HG02970 (cell line): ENCODE measurements around the gene REPS1.
A peak's percentile ranks its signal among the peaks of the same experiment; 100 is the strongest.
"Not testable (repeated sequence)": the region's sequence is repeated elsewhere in the genome, so short reads cannot be mapped to it uniquely, and the experiment has no call there.

Experiments used
- ATAC-seq: cut with Tn5 transposase; IDR thresholded peaks from one replicate; pipeline ENCODE4 v1.9.1; 2021; ENCODE audit warnings: mild to moderate bottlenecking, moderate library complexity, moderate number of reproducible peaks; ENCODE audit not compliant: unreplicated experiment, low FRiP score

Gene REPS1

DNA sequence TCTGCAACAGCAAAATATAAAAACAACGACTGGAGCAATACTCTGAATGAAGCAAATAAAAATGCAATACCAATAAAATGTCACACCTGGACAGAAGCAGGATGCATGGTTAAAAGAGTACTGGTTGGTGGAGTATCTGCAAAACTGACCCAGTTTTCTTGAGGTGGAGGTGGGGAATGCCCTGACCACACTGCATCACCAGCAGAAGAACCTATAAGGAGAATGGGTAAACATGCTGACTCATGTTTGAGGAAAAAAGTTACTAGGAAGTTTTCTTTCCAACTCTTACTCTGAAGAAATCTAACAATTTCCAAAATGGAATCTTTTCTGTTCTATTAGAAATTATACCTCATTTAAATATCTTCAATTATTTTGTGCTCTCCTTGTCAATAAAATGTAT lies 43.6 kb downstream of the REPS1 start:
- ATAC-seq: no peak

DNA sequence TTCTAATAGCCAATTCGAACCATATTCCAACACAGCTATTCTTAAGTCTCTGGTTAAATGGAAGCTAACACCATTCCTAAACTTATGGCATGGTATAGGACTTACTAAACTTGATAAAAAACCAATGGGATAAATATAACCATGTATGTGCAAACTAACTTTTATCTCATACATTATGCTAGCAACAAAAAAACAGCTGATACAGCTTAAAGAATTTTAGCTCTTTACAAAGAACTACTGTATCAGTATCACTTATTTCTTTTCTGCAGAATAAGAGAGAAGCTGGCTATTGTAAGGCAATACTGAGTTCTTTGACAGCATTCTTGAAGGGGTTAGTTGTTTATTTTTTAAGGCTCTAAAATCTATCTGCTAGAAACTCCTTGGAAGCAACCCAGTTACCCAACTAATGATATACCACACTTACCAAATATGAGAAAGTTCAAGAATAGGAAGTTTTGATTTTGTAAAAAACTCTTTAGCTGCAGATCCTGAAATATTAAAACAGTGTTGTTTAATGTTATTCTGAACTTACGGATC lies 44.9 kb downstream of the REPS1 start:
- ATAC-seq: no peak

DNA sequence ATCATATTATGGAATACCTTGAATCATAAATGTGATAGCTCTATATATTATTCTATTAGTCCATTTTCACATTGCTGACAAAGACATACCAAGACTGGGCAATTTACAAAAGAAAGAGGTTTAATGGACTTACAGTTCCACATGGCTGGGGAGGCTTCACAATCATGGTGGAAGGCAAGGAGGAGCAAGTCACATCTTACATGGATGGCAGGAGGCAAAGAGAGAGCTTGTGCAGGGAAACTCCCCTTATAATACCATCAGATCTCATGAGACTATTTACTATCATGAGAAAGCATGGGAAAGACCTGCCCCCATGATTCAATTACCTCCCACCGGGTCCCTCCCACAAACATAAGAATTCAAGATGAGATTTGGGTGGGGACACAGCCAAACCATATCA lies 51.2 kb downstream of the REPS1 start:
- ATAC-seq: not testable (repeated sequence)

DNA sequence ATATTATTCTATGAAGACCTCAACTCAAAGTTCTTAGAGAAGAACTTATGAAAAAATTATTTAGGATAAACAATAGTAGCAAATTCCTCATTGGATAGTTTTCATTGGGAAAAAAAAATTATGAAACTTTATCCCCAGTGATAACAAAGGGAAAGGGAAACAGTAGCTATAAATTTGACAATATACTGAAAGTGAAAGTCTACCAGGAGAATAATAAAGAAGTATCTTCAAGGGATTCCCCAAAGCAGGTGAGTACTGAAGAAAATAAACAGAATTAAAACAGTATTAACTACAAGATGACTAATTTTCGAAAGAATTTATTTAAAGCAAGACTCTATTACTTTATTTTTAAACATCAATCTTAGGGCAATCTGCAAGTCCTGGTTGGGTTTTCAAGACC lies 56.4 kb downstream of the REPS1 start:
- ATAC-seq: no peak

DNA sequence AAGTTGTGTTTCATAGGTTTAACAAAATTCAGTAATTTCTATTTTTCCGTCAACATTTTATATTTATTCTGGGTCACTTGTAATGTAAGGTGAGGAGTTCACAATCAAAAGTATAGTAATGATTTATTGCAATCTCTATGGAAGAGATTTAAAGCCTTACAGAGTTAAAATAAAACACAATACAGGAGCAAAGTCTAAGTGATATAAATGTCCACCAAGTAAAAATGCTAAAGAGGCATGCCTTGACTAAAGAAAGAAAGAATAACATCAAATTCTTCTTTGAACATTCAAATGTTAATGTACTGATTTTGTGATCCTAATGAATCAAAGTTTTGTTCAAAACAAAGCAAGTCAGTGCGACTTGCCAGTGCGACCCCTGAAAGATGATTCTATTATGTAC lies 61.5 kb downstream of the REPS1 start:
- no peak for ATAC-seq

DNA sequence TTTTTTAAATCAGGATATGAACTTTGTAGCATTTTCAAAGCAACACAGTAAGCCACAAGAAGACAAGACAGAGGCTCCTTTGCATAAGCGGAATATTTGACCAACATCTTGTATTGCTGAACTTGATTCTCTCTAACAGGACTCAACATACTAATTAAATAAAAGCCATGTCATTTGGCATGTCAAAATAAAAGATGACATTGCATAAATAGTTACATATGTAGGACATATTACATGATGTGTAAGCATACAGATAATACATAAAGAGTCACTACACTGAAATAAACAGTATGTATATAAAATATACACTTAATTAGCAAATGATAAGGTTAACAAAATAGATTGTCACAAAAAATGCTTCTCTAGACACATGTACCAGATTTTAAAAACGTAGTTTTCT lies 62.2 kb downstream of the REPS1 start:
- ATAC-seq: no peak

DNA sequence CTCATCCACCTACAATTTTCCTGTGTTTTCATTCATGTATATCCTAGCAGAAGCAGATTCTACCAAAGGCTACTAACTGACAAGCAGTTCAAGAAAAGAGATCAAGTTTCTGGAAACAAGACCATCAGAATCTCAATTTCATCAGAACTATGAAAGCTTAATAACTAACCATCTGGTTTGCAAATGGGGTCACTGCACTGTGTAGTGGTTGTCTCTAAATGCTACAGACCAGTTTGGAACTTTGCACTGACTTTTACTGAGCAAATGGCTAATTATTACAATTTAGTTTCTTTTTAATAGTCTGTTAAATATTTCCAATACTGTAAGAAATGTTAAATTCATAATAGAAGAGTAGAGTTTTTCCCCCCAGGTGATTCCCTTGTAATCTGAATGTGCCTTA lies 64.5 kb downstream of the REPS1 start:
- ATAC-seq: peak; percentile 55

DNA sequence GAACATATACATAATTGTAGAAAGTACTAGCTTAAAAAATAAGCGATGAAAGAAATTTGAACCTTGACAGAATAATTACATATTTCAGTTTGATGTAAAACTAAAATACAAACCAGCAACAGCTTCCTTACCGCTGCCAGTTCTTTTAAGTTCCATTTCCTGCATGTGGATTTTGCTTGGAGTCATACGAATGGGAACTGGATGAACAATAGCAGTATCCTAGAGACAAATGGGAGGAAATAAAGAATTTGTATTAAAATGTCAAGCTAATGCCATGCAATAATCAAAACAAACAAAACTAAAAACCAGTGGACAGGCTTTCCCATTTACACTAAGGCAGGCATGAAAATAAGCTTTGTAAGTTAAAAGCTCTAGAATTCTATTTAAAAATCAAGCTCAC lies 67.1 kb downstream of the REPS1 start:
- no peak for ATAC-seq

DNA sequence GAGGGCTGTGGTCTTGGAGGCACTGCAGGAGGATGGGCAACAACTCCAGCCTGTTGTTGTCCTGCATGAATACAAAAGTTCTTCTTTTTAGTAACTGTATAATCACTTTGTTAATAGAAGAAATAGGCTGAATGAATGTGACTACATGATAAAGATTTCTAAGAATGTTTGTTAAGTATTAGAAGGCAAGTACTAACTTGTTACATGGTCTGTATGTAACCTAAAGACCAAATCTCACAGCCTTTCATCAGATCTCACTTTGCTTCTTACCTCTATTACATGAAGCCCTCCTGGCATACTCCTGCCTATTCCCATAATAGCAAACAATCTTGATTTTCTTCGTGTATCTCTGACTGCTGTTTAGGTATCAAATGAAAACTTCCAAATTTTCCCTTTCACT lies 73.4 kb downstream of the REPS1 start:
- ATAC-seq: no peak

DNA sequence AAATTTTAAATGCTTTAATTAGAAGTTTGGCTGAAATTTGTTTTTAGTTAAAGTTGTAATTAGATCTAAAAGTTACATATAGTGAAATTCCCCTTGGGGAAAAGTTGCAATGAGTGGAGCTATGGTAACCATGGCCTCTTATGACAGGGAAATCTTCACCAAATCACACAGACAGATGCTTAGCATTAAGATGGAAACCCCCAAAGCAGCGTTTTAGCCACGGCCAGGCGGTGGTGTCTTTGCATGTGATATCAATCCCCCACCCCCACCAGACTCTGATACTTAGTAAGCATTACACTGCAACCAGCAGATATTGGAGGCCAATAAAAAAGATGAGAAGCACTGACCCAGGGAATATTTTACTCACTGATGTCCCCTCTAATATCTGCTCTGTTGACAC lies 75.7 kb downstream of the REPS1 start:
- ATAC-seq: no peak

DNA sequence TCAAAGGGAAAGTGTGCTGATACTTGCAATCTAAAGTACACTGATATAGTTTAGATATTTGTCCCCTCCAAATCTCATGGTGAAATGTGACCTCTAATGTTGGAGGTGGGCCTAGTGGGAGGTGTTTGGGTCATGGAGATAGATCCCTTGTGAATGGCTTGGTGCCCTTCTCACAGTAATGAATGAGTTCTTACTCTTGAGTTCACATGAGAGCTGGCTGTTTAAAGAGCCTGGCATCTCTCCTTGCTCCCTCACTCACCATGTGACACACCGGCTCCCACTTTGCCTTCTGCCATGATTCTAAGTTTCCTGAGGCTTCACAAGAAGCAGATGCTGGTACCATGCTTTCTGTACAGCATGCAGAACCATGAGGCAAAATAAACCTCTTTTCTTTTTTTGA lies 78.1 kb downstream of the REPS1 start:
- ATAC-seq: no peak

DNA sequence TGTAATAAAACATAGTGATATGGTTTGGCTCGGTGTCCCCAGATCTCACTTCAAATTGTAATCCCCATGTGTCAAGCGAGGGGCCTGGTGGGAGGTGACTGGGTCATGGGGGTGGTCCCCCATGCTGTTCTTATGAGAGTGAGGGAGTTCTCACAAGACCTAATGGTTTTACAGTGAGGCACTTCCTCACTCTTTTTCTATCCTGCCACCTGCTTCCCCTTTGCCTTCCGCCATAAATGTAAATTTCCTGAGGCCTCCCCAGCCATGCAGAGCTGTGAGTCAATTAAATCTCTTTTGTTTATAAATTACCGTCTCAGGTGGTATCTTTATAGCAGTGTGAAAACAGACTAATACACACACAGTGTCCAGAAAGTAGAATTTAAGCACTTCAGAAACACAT lies 78.5 kb downstream of the REPS1 start:
- no peak for ATAC-seq

DNA sequence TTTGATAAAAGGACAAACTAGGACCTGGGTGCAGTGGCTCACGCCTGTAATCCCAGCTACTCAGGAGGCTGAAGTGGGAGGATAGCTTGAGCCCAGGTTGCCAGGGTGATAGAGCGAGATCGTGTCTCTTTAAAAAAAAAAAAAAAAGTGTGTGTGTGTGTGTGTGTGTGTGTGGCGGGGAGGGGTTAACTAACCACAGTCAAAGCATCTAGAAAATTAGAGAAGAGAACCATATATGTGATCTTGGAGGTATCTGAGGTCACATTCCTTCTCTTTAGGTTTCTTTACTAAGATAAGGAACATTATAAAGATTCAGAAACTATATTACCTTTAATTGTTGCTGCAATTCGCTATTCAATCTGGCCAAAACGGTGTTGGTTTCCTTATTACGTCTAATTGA lies 80.9 kb downstream of the REPS1 start:
- no peak for ATAC-seq

DNA sequence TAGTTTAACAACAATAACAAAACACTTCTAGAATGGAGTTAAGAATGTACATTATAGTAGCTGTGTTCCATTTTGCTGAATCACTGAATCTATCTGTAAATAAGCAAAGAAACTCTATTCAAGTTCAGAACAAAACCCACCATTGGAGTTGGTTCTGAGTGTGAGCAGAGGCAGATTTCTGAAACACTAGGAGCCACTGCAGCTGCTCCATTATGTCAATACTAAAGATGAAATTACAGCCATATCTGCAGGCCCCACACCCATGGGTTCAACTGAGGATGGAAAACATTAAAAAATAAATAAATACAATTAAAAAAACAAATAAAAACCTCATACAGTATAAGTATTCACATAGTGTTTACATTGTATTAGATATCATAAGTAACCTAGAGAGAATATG lies 91.0 kb downstream of the REPS1 start:
- no peak for ATAC-seq

DNA sequence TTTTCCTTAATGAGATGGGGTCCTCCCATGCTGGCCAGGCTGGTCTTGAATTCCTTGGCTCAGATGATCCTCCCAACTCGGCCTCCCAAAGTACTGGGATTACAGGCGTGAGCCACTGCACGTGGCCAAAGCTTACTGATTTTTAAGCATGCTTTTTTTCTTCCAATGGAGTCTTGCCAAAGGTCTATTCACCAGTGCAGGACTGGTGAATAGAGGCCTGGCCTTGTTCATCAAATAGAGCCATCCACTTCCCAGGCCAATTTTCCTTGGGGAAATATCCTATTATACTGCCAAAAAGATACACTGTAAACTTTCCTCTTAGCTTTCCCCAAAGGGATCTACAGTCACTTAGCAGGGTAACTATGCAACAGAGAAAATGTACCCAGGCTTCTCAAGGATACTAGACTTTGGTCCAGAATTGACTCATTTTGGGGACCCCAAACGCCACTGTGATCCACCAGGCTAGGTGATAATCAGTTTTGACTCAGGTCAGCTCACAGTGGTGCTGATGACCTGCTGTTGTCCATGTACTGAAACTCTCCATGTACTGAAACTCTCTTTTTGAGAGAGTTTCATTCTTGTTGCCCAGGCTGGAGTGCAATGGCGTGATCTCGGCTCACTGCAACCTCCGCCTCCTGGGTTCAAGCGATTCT lies 91.8 kb downstream of the REPS1 start:
- ATAC-seq: no peak

DNA sequence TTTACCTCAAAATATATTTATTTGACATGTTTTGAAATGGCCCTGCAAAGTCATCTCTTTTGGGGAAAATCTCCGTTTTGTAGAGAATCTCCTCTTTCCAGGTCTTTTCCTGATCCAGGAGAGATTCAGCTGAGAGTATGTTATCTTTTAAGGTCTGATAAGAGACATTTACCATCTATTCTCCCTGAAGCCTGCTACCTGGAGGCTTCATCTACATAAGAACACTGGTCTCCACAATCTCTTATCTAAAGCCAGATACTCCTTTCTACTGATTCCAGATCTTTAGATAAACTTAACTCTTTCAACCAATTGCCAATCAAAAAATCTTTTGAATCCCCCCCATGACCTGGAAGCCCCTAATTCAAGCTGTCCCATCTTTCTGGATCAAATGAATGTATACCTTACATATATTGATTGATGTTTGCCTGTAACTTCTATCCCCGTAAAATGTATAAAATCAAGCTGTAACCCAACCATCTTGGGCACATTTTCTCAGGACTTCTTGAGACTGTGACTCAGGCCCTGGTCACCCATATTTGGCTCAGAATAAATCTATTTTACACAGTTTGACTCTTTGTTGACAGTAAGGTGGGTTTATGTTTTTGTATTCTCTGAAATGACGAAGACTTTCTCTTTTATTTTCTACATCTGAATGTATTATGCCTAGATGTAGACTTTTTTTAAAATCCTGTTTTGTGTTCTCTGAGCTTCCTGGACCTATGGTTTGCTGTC lies 96.6 kb downstream of the REPS1 start:
- no peak for ATAC-seq

DNA sequence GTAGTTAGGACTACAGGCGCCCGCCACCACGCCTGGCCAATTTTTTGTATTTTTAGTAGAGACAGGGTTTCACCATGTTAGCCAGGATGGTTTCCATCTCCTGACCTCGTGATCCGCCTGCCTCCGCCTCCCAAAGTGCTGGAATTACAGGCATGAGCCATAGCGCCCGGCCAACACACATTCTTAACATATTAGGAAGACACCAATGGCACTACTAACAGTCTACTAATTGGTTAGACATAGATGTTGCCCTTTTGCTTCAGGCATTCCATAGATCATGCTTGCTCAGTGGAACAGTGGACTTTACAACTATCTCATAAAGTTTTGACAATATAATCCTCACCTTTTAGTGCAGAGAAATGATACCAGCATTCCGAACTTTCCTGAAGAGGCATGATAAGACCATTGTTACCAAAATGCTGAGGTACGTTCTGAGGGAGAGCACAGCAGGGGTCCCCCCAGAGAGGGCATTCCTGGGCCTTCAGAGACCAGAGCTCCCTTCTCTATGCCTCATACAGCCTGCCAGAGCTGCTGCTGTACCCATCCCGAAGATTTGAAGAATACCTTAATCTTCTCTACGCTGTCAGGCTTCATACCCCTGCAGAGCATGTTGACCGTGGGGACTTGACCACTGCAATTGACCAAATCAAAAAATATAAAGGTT lies 102.8 kb downstream of the REPS1 start:
- no peak for ATAC-seq

DNA sequence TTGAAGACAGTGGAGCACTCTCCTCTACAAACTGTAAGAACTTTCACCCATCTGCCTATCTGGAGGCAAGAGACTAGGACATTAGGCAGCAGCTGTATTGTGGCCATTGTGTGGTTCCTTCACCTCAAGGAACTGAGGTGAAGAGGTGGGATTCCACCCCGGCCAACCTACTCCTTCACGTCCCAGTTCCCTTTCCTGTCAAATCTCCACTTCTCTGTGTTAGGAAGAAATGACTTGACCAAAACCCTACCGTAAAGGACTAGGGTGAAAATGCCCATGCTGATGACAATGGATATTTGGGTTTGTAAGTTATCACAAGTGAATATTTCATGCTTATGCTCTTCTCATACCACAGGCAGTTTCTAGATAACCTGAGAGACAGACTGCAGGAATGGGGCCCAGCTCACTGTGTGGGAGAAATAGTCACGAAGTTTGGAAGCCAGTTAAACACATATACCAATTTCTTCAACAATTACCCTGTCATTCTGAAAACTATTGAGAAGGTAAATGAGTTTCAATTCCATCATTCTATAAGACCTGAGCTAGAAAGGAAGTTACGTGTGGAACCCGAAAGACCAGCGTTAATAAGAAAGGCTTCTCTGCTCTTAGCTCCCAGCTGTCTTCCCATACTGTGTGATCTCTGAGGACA lies 105.6 kb downstream of the REPS1 start:
- peak; percentile 59 for ATAC-seq

DNA sequence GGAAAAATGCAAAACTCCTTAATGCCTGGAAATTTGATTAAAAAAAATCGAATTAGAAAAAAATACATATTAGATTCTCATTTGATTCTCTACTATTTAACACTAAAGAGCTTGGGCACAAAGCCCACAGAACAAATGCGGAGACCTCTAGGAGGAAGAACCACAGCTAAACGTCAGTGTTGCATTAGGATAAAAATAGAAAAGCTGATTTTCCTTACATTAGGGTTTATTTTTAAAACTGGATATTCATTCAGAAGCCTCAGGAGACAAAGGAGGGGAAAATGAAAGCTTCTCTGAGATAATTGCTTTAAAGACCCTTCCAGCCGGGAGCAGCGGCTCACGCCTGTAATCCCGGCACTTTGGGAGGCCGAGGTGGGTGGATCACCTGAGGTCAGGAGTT lies 114.9 kb downstream of the REPS1 start:
- ATAC-seq: no peak

DNA sequence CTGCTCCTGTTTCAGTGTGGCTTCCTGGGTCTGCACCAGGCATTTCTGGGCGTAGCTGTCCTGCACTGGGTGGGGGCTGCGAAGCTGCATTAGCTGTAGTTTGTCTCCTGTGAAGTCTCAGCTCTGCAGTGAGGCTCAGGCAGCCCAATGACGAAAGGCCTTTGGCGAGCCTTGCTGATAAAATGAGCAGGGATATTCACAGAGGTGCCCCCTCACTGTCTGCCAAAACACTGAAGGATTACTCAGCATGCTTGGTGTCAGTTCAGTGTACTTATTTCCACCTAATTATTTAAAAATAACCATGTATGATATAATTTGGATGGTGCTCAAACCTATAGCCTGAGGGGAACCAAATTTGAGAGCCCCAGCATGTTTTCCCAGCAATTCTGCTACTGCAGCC lies 118.7 kb downstream of the REPS1 start:
- no peak for ATAC-seq

DNA sequence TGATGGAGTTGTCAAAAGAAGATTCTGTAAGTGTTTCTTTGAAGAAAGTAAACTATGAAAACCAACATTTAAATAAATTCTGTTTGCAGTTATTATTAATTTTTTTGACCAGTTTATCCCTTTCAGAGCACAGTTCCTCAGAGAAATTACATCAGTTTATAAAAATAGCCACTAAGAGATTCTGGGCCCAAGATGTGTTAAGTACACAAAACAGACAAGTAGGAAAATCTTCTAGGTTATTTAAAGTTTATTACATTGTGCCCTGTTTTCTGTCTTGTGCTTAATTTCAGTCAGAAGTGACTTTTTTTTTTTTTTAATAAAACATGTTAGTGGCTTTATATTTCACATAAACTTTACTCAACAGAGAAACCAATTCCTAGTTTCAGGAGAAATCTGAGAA lies 119.9 kb downstream of the REPS1 start:
- no peak for ATAC-seq
